SK-N-SH (cell line): Measurements from ENCODE around the gene ITM2C. TPM values are rescaled to one million over a fixed set of nuclear protein-coding genes. Genes with fewer than 3 reads are reported as not detected.

Experiments used
- CTCF ChIA-PET: fragments of 300-600, 350-600 bp; formaldehyde crosslinking; extraction: SDS; loops from one replicate; lab custom pipeline; 2021; lab: Yijun Ruan, JAX
- POLR2A ChIA-PET: fragments of 350-600 bp; sonication (Branson Sonifier 250); formaldehyde crosslinking; extraction: SDS; loops from one replicate; lab custom pipeline; 2020; ENCODE audit warnings: antibody characterized with exemption, inconsistent platforms; lab: Yijun Ruan, JAX
- DNase-seq: peaks from one replicate; pipeline ENCODE4 v3.0.0; 2012
- H2AFZ ChIP-seq: fragments of 200-600 bp; sonication (generic); 2 replicates; pipeline ENCODE4 v1.8.1; 2016; ENCODE audit warnings: antibody characterized with exemption, mild to moderate bottlenecking, low read depth
- H3F3A ChIP-seq: fragments of 200-600 bp; sonication (generic); replicated peaks from 2 replicates; pipeline ENCODE3; 2016; ENCODE audit warnings: antibody characterized with exemption, mild to moderate bottlenecking; ENCODE audit not compliant: insufficient read depth
- H3K27ac ChIP-seq, 2 experiments: fragments of 200-500 bp in 1 of 2; fragments of 200-600 bp in 1 of 2; sonication (Bioruptor generic) in 1 of 2; sonication (generic), shearing (Covaris generic) in 1 of 2; 2 replicates each; pipeline versions ENCODE4 v1.5.1 to v1.6.1; 2014 to 2016; ENCODE audit warnings: low read depth in 2 of 2, inconsistent platforms in 1 of 2, low read length in 1 of 2, mild to moderate bottlenecking in 1 of 2, mixed read lengths in 1 of 2
- H3K27me3 ChIP-seq: fragments of 200-600 bp; sonication (generic), shearing (Covaris generic); 2 replicates; pipeline ENCODE4 v1.6.1; 2016; ENCODE audit warnings: mixed run types; ENCODE audit not compliant: insufficient read depth
- H3K36me3 ChIP-seq, 2 experiments: fragments of 200-500 bp in 1 of 2; fragments of 200-600 bp in 1 of 2; sonication (Bioruptor generic) in 1 of 2; sonication (generic) in 1 of 2; replicated peaks in 1 of 2; 2 replicates each; pipeline versions ENCODE3 to v1.5.1; 2014 to 2016; ENCODE audit warnings: low read length in 1 of 2, mild to moderate bottlenecking in 1 of 2; ENCODE audit not compliant: insufficient read depth in 2 of 2, control insufficient read depth in 1 of 2
- H3K4me1 ChIP-seq, 2 experiments: fragments of 200-500 bp in 1 of 2; fragments of 200-600 bp in 1 of 2; sonication (Bioruptor generic) in 1 of 2; sonication (generic), shearing (Covaris generic) in 1 of 2; 2 replicates each; pipeline versions ENCODE4 v1.5.1 to v1.6.1; 2014 to 2016; ENCODE audit warnings: low read depth in 1 of 2, low read length in 1 of 2, mixed run types in 1 of 2; ENCODE audit not compliant: insufficient read depth in 2 of 2, control insufficient read depth in 1 of 2
- H3K4me2 ChIP-seq: fragments of 200-600 bp; sonication (generic), shearing (Covaris generic); 2 replicates; pipeline ENCODE4 v1.6.1; 2017; ENCODE audit warnings: mixed run types
- H3K4me3 ChIP-seq, 2 experiments: fragments of 200-500 bp in 1 of 2; fragments of 200-600 bp in 1 of 2; sonication (Bioruptor generic) in 1 of 2; sonication (generic), shearing (Covaris generic) in 1 of 2; 2 replicates each; pipeline versions ENCODE4 v1.5.1 to v1.8.1; 2014 to 2016; ENCODE audit warnings: low read depth in 2 of 2, inconsistent platforms in 1 of 2, low read length in 1 of 2, mild to moderate bottlenecking in 1 of 2, mixed read lengths in 1 of 2, moderate library complexity in 1 of 2
- H3K79me2 ChIP-seq: fragments of 200-600 bp; sonication (generic); 2 replicates; pipeline ENCODE4 v1.8.1; 2017; ENCODE audit warnings: mild to moderate bottlenecking; ENCODE audit not compliant: insufficient read depth
- H3K9ac ChIP-seq: fragments of 200-600 bp; sonication (generic); 2 replicates; pipeline ENCODE4 v1.6.1; 2017; ENCODE audit warnings: mixed run types
- H3K9me2 ChIP-seq: fragments of 200-600 bp; sonication (generic); 2 replicates; pipeline ENCODE4 v1.6.1; 2017; ENCODE audit warnings: mixed run types
- H3K9me3 ChIP-seq: fragments of 200-600 bp; sonication (generic); 2 replicates; pipeline ENCODE4 v1.6.1; 2017; ENCODE audit warnings: mixed run types, mild to moderate bottlenecking, moderate library complexity
- H4K20me1 ChIP-seq: fragments of 200-600 bp; sonication (generic); 2 replicates; pipeline ENCODE4 v1.6.1; 2017; ENCODE audit warnings: mild to moderate bottlenecking, mixed run types; ENCODE audit not compliant: insufficient read depth
- CHD2 ChIP-seq: fragments of 150-350 bp; IDR thresholded peaks from 2 replicates; pipeline ENCODE4 v1.6.1; 2018; ENCODE audit warnings: low read length; ENCODE audit not compliant: partially characterized antibody
- EZH2phosphoT487 ChIP-seq: fragments of 200-600 bp; sonication (generic); IDR thresholded peaks from 2 replicates; pipeline ENCODE4 v1.6.1; 2017; ENCODE audit warnings: low read depth, mixed run types, mild to moderate bottlenecking, antibody characterized with exemption, moderate library complexity, borderline replicate concordance
- FOSL2 ChIP-seq: IDR thresholded peaks from 2 replicates; pipeline ENCODE4 v1.4.0; 2012; ENCODE audit warnings: low read depth, mild to moderate bottlenecking, moderate library complexity, borderline replicate concordance
- FOXJ3 ChIP-seq: sonication (generic); formaldehyde crosslinking; IDR thresholded peaks from 2 replicates; pipeline ENCODE4 v1.5.1; 2020; ENCODE audit warnings: mild to moderate bottlenecking, missing genetic modification reagents
- FOXM1 ChIP-seq: IDR thresholded peaks from 2 replicates; pipeline ENCODE4 v1.4.0; 2012; ENCODE audit warnings: low read depth, mild to moderate bottlenecking
- GABPA ChIP-seq: IDR thresholded peaks from 2 replicates; pipeline ENCODE4 v1.4.0; 2012; ENCODE audit warnings: low read depth, mild to moderate bottlenecking
- GATA2 ChIP-seq: sonication (generic); formaldehyde crosslinking; IDR thresholded peaks from 2 replicates; pipeline ENCODE4 v1.5.0; 2020; ENCODE audit warnings: mild to moderate bottlenecking, missing genetic modification reagents
- IRF3 ChIP-seq: fragments of 150-350 bp; IDR thresholded peaks from 2 replicates; pipeline ENCODE4 v1.6.1; 2016; ENCODE audit warnings: mild to moderate bottlenecking, low read depth, low read length
- JUND ChIP-seq: IDR thresholded peaks from 2 replicates; pipeline ENCODE4 v1.4.0; 2012
- MEF2A ChIP-seq: IDR thresholded peaks from 2 replicates; pipeline ENCODE4 v1.4.0; 2012; ENCODE audit warnings: low read depth, borderline replicate concordance
- NRF1 ChIP-seq: IDR thresholded peaks from 2 replicates; pipeline ENCODE4 v1.6.1; 2012; ENCODE audit warnings: low read depth, mild to moderate bottlenecking, low read length
- POLR2AphosphoS5 ChIP-seq: IDR thresholded peaks from 2 replicates; pipeline ENCODE4 v1.6.1; 2012; ENCODE audit warnings: low read depth, low read length
- RAD21 ChIP-seq: IDR thresholded peaks from 2 replicates; pipeline ENCODE4 v1.6.1; 2012; ENCODE audit warnings: mild to moderate bottlenecking, low read length
- RCOR1 ChIP-seq: fragments of 150-350 bp; IDR thresholded peaks from 2 replicates; pipeline ENCODE4 v1.6.1; 2017; ENCODE audit warnings: antibody characterized with exemption, low read length
- SMC3 ChIP-seq: IDR thresholded peaks from 2 replicates; pipeline ENCODE4 v1.6.1; 2012; ENCODE audit warnings: low read depth, low read length, improper control_type of control experiment
- TAF1 ChIP-seq: IDR thresholded peaks from 2 replicates; pipeline ENCODE4 v1.6.1; 2012; ENCODE audit warnings: low read depth, mild to moderate bottlenecking, low read length, moderate library complexity, borderline replicate concordance
- TCF12 ChIP-seq: IDR thresholded peaks from 2 replicates; pipeline ENCODE4 v1.4.0; 2012
- USF1 ChIP-seq: IDR thresholded peaks from 2 replicates; pipeline ENCODE4 v1.4.0; 2012; ENCODE audit warnings: low read depth, borderline replicate concordance
- YY1 ChIP-seq: IDR thresholded peaks from 2 replicates; pipeline ENCODE4 v1.4.0; 2012; ENCODE audit warnings: low read depth, mild to moderate bottlenecking
- WGBS: methylation state at CpG from one replicate; pipeline ENCODE4 v1.1.6; 2017; ENCODE audit warnings: low lambda C conversion rate; 5-methylcytosine and 5-hydroxymethylcytosine counted together
- polyA plus RNA-seq, 3 experiments: library from polyadenylated mRNA; depleted of rRNA; stranded (reverse); fragments of >200 nt; gene quantifications; 2 replicates each; pipeline ENCODE4 v1.2.3, GENCODE V29; 2012
- TF ChIP-seq, protein P1 (sequence below): IDR thresholded peaks from 2 replicates; pipeline ENCODE4 v1.4.0; 2012; ENCODE audit warnings: low read depth, borderline replicate concordance

Gene ITM2C
- polyA plus RNA-seq, 1 of the 3 experiments (the other 2 are of a cell fraction), result 288 TPM

- H3K4me3 ChIP-seq, result no peak overlapping the region
- POLR2A ChIA-PET, result no interaction called here
Measured at GRCh38 chr2:230924092-230924469, 59.3 kb downstream of the ITM2C start.

More at GRCh38 chr2:230924092-230924469, 59.3 kb downstream of the ITM2C start:
- no peak overlapping the region for H3K4me2 ChIP-seq
- 51% methylated on average over 3 of the region's 6 CpGs for WGBS
- H3K9me3 ChIP-seq, result no peaks in the 10 kb centered on the region
- H4K20me1 ChIP-seq, result no peaks in the 10 kb centered on the region
- H3K36me3 ChIP-seq, result no peaks in the 10 kb centered on the region
- no peak overlapping the region for H3K27ac ChIP-seq
- no peak overlapping the region for H2AFZ ChIP-seq
- CTCF ChIA-PET, result interaction anchor here (0.8 to 2.4 kb wide), 3 partner anchors 11 to 126 kb away, joined by 3 to 13 read pairs (median 3); no protein-coding TSS in a partner anchor
- H3K27me3 ChIP-seq, result no peaks in the 10 kb centered on the region; the same call in 1 of the 2 replicates
- no peaks in the 10 kb centered on the region for H3K79me2 ChIP-seq
- TF ChIP-seq RAD21 (no peak), FOSL2 (no peak), CHD2 (no peak), USF1 (no peak), TAF1 (no peak), MEF2A (no peak), GATA2 (CRISPR knock-in tag) (no peak), RCOR1 (no peak), IRF3 (no peak), YY1 (no peak), EZH2phosphoT487 (no peak), TCF12 (no peak), GABPA (no peak), FOXM1 (no peak), POLR2AphosphoS5 (no peak), SMC3 (no peak), JUND (no peak), NRF1 (no peak), FOXJ3 (CRISPR knock-in tag) (no peak)
- TF ChIP-seq, protein P1, sequence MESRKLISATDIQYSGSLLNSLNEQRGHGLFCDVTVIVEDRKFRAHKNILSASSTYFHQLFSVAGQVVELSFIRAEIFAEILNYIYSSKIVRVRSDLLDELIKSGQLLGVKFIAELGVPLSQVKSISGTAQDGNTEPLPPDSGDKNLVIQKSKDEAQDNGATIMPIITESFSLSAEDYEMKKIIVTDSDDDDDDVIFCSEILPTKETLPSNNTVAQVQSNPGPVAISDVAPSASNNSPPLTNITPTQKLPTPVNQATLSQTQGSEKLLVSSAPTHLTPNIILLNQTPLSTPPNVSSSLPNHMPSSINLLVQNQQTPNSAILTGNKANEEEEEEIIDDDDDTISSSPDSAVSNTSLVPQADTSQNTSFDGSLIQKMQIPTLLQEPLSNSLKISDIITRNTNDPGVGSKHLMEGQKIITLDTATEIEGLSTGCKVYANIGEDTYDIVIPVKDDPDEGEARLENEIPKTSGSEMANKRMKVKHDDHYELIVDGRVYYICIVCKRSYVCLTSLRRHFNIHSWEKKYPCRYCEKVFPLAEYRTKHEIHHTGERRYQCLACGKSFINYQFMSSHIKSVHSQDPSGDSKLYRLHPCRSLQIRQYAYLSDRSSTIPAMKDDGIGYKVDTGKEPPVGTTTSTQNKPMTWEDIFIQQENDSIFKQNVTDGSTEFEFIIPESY, result no peak
- no peak for DNase-seq
- H3K4me1 ChIP-seq, result no peaks in the 10 kb centered on the region
- H3K9ac ChIP-seq, result no peak overlapping the region
- H3K9me2 ChIP-seq, result no peaks in the 10 kb centered on the region
- no peaks in the 10 kb centered on the region for H3F3A ChIP-seq
